Suprapubic skin (tissue), 4 donors: ENCODE measurements around the gene GJB3.

Source experiments
- EP300 ChIP-seq: sonication (generic); formaldehyde crosslinking; IDR thresholded peaks from one replicate; pipeline ENCODE4 v1.6.1; 2017; ENCODE audit warnings: antibody characterized with exemption
- POLR2A ChIP-seq, 2 donors: fragments of 450-650 bp; IDR thresholded peaks; one replicate each; pipeline ENCODE4 v1.6.1; 2017; ENCODE audit warnings: antibody characterized with exemption in 2 of 2, mild to moderate bottlenecking in 2 of 2, moderate library complexity in 2 of 2
- POLR2AphosphoS5 ChIP-seq, 3 donors: sonication (generic); formaldehyde crosslinking; IDR thresholded peaks; one replicate each; pipeline ENCODE4 v1.6.1; 2017; ENCODE audit warnings: antibody characterized with exemption in 3 of 3
- TF ChIP-seq, protein P1 (sequence below), 2 donors: fragments of 200-600 bp in 1 of 2; fragments of 450-650 bp in 1 of 2; sonication (generic) in 1 of 2; IDR thresholded peaks; one replicate each; pipeline ENCODE4 v1.5.1; 2016 to 2019; ENCODE audit warnings: antibody characterized with exemption in 2 of 2, mild to moderate bottlenecking in 1 of 2, moderate library complexity in 1 of 2

DNA sequence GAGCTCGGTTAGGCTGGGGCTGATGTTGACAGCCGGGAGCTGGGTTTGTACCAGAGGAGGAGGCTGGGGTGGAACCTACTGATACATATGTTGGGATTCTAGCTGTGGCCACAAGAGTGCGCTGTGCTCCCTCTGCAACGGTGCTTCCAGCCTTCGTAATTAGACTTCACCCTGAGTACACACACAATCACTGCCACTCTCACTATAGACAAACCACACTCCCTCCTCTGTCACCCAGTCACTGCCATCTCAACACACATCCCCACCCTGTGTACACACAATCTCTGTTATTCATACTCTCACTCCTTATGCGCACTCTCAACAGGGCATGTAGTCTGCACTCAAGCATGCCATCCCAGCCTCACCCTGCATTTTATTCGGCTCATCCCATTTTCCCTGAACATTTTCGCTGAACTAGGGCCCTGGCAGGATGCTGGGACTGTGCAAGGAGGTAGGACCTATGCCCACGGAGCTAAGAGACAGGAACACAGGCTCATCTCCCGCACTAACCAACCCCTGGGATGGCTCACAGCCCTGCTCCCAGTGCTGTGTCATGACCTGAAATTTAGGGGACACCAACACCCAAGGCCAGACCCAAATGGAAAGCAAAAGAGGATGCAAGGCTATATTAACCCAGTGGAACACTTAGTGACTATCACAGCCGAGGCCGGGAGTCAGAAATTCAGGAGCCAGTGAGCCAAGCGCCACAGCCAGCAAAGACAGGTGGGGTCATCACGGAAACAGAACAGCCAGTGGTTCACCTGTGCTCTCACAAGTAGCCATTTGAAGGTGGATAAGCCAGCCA is 5.7 kb downstream of the GJB3 start:
- TF ChIP-seq, protein P1, sequence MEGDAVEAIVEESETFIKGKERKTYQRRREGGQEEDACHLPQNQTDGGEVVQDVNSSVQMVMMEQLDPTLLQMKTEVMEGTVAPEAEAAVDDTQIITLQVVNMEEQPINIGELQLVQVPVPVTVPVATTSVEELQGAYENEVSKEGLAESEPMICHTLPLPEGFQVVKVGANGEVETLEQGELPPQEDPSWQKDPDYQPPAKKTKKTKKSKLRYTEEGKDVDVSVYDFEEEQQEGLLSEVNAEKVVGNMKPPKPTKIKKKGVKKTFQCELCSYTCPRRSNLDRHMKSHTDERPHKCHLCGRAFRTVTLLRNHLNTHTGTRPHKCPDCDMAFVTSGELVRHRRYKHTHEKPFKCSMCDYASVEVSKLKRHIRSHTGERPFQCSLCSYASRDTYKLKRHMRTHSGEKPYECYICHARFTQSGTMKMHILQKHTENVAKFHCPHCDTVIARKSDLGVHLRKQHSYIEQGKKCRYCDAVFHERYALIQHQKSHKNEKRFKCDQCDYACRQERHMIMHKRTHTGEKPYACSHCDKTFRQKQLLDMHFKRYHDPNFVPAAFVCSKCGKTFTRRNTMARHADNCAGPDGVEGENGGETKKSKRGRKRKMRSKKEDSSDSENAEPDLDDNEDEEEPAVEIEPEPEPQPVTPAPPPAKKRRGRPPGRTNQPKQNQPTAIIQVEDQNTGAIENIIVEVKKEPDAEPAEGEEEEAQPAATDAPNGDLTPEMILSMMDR (IDR thresholded peaks at IDR 0.05), result peak; percentile 62 to 76
- no peak for TF ChIP-seq POLR2A (IDR thresholded peaks at IDR 0.05)
- no peak for TF ChIP-seq POLR2AphosphoS5 (IDR thresholded peaks at IDR 0.05)
- no peak for TF ChIP-seq EP300
